ENCODE data around the gene CTNNA3.
"Not testable (repeated sequence)": the region's sequence is repeated elsewhere in the genome, so short reads cannot be mapped to it uniquely, and the experiment has no call there.

Gene CTNNA3

DNA sequence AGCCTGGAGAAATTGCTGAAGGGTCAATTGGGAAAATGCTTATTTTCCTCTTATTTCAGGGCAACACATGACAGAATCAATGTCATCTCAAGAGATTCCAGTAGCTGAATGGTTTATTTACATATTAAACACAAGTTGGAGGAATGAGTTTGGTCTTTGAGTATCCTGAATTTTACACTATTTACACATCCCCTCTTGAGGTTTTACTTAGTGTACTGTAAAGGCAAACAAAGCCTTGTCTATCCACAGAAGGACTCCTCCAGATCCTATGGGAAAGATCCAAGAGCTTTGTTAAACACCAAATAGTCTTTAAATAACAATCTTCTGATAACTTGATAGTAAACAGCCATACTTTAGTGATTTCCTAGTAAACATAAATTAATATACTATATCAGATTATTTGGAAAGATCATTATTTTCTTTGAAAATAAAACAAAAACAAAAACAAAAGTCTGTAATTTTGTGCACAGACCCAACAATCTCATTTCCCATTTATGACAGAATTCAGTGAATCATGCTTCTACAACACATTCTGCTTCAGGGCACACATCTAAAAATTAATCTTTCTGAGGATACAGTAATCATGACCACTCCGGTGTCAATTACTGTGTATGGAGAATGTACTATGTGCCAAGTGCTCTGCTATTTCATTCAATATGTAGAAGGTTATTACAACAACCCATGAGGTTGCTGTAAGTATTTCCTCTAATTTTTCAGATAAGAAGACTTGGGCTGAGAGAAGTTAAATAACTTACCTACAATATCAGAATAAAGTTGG lies 1345.2 kb downstream of the CTNNA3 start:
- no peak for DNase-seq

DNA sequence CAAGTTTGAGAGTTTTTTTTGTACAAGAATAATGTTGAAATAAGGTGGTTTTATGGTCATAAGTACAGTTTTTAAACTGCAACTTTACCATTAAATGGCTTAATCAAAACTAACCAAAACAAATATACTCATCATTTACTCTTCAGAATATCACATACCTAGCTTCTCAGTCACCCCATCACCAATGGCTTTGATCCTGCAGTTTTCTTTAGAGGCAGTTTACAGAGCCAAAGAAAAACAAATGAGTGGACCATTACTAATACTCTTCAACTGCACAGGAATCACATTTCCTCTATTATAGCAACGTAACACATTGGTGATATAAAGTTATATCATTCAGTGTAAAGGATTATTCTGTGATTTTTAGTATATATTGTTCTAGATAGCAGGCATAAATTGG lies 1346.3 kb downstream of the CTNNA3 start:
- peak; percentile 76 for DNase-seq

DNA sequence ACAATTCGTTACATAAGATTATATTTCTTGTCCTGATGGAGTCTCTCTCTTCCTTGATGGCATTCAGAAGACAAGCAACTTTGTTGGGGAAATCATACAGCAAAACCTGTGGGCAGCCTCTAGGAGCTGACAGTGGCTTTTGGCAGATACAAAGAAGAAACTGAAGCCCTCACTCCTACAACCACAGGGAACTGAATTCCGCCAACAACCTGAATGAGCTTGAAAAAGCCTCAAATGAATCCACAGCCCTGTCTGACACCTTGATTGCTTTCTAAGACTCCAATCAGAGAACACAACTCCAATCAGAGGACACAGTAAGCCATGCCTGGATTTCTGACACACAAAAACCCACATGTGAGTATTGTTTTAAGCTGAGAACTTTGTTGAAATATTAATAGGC lies 1346.9 kb downstream of the CTNNA3 start:
- no peak for DNase-seq

DNA sequence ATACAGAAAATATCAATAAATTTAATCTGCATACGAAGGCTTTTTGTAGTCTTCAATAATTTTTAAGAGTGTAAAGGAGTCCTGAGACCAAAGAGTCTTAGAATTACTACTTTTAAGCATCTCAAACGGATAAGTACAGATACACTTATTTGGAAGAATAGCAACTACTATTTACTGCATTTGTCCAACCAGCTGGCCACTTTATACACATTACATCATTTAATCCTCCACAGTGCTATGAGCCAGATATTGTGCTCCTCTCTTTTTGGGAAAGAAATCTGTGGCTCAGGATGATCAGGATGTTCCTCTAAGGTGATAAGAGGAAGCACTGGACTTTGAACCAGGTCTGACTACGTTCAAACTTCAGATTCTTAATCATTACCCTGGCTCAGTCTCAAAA lies 1358.8 kb downstream of the CTNNA3 start:
- DNase-seq = no peak

DNA sequence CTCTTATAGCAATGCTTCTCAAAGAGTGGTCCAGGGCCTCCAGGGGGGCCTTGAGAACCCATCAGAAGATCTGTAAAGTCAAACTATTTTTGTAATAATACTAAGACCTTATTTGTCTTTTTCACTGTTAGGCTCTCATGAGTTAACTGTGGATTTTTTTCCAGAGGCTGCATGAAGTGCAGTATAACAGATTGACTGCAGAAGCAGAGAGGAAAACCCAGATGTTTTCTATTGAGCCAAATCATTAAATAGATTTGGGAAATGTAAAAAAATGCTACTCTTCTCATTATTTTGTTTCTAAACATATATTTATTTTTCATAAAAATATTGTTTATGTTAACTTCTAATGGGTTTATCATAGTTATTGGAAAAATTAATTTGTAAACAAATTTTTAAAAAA lies 1359.2 kb downstream of the CTNNA3 start:
- DNase-seq = no peak

DNA sequence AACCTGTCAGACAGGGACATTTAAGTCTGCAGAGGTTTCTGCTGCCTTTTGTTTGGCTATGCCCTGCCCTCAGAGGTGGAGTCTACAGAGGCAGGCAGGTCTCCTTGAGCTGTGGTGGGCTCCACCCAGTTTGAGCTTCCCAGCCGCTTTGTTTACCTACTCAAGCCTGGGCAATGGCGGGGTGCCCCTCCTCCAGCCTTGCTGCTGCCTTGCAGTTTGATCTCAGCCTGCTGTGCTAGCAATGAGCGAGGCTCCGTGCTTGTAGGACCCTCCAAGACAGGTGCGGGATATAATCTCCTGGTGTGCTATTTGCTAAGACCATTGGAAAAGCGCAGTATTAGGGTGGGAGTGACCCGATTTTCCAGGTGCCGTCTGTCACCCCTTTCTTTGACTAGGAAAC lies 1360.2 kb downstream of the CTNNA3 start:
- not testable (repeated sequence) for DNase-seq

DNA sequence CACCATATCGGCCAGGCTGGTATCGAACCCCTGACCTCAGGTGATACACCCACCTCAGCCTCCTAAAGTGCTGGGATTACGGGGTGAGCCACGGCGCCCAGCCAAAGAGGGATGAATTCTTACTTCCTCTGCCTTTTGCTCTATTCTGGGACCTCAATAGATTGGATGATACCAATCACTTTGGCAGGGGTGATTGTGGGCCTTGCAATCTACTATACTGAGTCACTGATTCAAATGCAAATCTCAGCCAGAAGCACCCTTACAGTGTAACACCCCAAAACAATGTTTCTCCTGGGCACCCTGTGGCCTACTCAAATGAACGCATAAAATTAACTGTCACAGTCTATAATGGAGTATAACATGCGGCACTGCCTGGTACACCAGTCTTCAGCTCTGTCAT lies 1366.8 kb downstream of the CTNNA3 start:
- no peak for DNase-seq

DNA sequence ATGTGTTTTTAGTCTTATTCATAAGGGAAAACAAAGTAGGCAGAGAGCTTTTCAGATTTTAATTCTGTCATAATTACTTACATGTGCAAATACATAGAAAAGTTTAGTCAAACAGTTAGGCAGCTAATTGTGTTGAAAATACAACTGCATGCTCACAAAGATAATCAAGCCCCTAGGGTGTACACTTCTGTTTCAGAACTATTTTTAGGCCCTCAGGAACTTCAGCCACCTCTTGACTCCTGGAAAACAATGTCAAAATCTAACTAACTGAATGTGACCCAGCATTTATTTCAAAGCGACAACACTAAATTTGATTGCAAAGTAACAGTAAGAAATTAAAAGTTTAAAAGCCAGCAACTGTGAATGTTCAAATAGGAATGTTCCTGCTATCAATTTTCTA lies 1369.1 kb downstream of the CTNNA3 start:
- DNase-seq = no peak

DNA sequence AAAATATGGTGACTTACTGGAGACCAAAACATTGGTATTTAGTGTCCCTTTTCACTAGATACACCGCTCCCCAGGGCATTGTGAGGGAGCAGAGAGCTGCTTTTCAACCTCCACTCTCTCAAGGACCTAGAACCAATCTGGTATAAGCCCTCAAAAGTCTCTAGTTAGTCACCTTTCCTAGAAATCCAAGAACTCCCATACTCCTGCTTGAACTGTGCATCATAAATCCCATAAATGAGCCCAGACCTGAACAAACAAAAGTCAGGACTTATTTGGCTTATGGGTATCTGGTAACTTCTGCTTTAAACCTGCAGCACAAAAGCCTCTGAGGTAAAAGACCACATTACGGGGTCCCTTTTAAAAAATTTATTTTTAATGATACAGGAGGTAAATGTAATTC lies 1373.2 kb downstream of the CTNNA3 start:
- no peak for DNase-seq

DNA sequence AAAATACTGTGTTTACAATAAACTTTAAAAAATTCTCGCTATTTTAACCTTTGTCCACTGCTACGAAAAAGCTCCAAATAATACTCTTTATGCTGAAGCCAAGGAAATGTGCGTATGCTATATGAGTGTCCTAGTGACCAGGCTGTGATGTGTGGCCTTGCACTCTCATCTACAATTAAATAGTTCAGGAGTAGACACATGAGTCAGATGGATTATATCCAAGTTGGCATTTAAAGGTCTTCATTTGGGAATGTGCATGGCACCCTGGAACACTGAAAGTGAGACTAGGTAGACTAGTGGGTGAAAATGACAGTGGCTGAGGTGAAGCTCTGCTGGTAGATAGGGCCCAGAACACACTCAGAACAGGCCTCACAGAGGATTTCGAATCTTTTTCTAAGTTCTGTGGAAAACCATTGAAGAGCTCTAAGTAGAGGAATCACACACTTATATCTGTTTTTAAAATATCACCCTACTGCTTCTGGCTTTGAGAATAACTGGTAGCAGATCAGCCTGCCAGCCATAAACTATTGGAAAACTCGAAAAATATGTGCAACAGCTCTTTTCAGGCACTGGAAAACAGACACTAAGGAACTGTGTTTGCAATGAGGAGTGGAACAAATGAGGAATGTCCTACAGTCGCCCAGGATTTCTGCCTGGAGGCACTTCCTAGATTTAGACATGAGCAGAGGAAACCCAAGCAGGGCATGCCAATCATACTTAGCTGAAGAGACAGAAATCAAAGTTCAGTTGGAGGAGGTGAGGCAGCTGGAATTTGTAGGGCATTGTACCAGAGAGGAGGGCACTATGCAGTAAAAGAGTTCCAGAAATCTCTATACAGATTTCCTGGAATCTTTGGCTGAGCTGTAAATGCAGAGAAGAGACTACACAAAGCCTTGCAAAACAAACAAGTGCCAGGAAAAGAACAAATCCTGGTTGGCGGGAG lies 1374.0 kb downstream of the CTNNA3 start:
- DNase-seq = peak; percentile 18

DNA sequence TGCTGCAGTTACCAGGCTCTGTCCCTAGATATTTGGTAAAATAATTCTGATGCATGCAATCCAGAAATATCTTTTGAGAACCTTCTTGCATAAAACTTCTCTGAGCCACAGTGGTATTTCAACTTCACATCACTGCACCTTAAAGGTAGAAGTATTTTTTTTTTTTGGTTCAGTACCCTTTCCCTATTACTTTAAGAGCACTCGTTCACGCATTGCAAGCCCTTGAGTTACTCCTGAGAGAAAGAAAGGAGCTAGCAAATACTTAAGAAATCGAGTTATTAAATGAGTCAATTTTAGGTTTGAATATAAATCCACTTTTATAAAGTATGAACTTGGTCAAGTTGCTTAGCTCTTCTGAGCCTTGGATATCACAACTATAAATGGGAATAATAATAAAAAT lies 1377.2 kb downstream of the CTNNA3 start:
- DNase-seq = no peak

DNA sequence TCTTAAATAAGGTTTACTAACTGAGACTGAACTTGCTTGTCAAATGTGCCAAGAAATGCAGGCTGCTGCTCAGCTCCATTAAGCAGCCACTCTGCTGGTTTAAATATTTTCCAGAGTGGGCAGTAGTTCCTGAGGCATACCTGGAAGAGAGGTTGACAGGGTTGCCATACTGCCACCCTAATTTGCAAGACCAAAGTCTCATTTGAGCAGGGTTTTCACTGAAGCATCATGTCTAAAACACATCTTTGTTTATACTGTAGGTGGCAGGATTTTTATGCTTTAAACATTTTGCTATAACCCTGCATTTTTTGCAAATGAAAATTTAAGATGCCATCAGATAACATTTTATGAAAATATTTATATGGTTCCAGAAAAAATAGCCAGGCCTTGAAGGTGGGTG lies 1388.2 kb downstream of the CTNNA3 start:
- no peak for DNase-seq

DNA sequence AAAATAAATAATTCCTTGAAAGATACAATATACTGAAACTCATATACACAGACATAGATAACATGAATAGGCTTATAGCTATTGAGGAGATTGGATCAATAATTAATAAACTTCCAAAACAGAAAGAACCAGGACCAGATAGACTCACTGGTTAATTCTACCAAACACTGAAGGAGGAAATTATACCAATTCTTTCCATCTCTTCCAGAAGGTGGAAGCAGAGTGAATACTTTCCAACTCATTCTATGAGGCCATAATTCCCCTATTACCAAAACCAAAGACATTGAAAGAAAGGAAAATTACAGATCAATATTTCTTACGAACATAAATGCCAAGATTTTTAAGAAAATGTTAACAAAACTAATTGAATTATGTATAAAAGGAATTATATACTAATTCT lies 1394.9 kb downstream of the CTNNA3 start:
- no peak for DNase-seq

DNA sequence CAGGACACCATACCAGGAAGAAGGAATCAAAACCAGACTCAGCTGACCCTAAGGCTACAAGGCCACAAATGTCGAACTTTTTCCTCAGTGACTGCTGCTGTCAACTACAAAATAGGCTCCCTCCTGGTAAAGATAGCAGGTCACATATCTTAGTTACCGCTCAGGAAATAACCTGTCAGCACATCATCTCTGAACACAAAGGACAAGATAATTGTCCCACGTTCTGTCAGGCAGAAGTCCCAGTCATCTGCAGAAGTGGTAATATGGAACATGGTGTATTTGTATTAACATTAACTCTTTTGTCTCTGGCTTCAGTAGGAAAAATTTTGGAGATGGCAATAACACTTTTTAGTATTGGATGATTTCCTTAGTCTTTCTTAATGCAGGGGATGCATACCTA lies 1400.4 kb downstream of the CTNNA3 start:
- DNase-seq = no peak

DNA sequence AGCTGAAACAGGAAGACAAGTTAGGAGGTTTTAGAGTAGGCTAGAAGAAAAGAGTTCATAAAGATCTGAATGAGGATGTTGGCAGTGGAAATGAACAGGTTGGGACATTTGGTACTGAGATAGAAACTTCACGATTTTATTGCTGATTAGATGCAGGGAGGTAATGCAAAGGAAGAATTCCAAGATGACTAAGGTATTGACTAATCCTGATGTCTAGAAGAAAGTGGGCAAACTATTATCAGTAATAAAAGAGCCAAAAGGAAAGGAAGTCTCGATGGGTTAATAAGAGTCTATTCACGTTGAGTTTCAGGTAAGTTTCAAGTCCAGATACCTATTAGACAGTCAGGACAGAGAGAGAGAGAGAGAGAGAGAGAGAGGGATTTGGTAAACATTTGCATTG lies 1401.5 kb downstream of the CTNNA3 start:
- DNase-seq = no peak

DNA sequence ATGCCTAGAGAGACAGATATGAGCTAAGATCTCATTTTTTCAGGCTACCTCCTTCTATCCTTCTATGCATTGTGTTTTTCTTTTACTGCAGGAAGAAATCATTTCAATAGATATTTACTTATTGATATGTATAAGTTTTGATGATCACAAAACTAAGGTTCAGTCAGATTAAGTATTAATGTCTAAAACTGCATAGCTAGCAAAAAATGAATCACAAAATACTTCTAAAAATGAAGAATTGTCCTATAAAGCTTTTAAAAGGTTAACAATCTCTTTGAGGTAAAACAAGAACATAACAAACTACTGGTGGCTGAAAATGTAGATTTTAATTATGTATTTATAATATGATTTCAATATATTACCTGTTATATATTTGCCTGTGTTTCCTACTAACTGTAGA lies 1403.1 kb downstream of the CTNNA3 start:
- no peak for DNase-seq

DNA sequence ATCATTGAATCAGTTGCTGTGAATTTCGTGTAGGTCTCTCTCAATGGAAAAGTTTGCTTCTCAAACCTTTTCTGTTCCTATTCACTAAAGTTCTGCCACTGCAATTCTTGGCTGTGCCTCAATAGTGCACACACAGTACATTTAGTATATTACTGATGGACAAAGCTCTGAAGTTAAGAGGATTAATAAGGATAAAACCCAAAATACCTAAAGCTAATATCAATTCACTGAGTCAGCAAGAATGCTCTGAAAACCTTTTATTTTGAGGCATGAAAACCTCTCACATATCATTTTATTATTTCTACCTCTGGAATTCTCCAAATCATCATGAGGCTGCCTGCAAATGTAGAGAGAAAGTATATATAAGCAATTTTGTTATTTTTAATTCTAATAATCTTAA lies 1403.5 kb downstream of the CTNNA3 start:
- DNase-seq = no peak

DNA sequence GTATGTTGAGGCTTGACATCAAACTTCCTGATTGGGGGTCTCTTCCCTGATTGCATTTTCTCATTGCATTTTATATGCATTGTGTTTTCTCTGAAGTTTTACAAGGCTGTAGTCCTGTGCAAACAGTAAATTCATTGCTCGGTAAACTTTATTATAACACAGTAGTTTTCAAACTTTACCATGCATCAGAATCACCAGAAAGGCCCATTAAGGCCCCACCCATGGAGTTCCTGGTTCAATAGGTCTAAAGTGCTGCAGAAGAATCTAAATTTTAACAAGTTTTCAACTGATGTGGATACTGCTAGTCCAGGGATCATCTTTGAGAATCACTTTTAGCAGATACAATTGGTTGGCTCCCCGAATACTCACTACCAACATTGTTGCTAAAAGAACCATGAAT lies 1404.9 kb downstream of the CTNNA3 start:
- no peak for DNase-seq

DNA sequence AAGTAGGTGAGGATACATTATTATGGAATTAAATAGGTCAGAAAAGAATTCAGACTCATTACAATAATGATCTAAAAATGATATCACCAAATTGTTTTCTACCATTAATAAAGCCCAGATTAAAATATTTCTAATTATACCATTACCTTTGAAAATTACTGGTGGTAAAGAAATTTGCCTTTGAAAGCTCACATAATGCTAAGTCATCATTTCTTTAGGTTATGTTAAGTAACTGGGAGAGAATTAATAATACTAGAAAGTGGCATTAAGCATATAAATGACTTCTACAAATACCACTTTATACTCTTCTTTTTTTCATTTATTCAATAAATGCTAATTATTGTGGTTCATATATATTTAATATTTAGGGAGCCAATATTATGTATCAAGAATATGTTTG lies 1411.4 kb downstream of the CTNNA3 start:
- DNase-seq = no peak

DNA sequence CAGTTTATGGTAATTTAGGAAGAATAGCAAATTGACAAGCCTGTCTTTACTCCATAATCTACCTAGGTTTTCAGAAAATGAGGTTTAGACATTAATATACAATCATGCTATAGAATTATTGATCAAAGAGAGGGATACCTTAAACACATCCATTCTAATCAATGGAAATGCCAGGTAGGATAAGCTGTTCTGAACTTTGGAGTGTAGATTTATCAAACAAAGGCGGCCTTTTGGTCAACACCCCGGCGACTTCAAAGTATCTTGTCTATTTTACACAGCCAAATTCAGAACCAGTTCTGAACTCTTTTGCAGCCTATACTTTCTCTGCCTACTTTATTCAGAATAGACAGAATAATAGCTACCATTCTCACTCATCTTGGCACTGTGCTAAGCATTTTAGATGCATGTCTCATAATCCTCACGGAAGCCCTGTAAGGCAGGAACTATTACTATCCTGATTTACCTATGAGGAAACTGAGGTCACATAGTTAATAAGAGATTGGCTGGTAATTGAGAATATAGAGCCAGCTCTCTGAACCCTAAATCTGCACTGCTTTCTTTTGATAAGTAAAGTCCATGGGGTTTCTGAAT lies 1412.0 kb downstream of the CTNNA3 start:
- DNase-seq = no peak

DNA sequence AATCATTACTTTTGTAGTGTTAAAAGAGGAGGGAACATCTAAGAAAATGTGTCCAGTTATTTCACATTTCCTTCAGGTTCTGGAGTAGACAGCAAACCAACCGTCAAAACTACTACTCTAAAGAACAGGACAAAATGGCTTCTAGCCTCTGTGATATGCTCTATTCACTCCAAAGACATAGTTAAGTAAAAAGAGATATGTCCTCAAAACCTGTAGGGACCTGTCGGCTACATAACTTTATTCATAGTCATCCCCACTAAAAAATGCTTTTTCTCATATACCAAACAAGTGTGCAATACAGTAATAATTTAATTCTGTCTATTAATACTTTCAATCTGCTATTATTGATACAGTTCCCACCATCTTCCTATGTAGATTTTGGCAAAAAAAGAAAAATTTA lies 1412.9 kb downstream of the CTNNA3 start:
- DNase-seq = no peak

DNA sequence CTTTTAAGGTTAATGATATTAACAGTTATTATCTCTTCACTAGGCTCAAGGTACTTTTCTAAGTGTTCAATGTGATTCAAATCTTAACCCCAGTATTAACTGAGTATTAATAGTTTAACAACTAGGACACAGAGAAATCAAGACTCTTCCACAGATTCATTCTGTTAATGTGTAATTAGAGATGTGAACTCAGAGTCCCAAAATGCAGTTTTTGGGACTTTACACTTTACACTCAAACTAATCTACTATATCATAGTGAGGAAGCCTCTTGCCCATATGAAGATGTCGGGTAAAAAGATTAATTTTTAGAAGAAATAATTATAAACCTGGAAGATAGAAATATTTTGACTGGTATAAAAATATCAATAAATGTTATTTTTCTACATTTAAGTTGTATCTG lies 1414.7 kb downstream of the CTNNA3 start:
- no peak for DNase-seq

DNA sequence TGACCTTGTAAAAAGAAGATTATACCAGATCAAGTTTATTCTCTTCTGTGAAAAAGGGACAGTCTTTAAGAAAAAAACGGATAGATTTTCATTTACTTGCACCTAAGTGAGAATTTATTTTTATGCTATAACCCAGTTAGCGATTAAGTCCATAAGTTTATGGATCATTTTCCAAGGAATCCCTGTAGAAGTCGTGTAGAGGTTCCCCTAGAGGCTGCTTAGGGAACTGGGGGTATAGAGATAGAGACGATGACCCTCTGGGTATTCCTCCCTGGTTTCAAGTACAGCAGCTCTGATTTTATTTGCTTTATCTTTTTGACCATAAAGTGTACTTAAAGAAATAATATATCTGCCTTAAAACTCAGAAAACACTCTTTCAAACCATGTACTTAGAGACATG lies 1418.5 kb downstream of the CTNNA3 start:
- DNase-seq = no peak

All from fibroblast of skin of back (primary cell).